Measurements from ENCODE around the gene GFOD2. TPM values are rescaled to one million over a fixed set of nuclear protein-coding genes. Genes with fewer than 3 reads are reported as not detected.

Gene GFOD2
- total RNA-seq, 1 donor from 2014 or later = 32.7 TPM

- intact Hi-C loops (cut with DNase I) = loop anchor here (2.0 kb wide), 1 partner anchor 104 kb away; the partner anchor contains the start of gene CTCF
- TF ChIP-seq CTCF (IDR thresholded peaks at IDR 0.05) (no peak), POLR2AphosphoS5 (IDR thresholded peaks at IDR 0.05; ENCODE audit: insufficient read depth in 1 of 2, low read depth in 1 of 2) (peak; percentile 57 to 66)
- H3K9me3 ChIP-seq = no peaks in the 10 kb centered on the region
- peak within 1 kb of the TSS; percentile 90 for H3K27ac ChIP-seq
- H3K36me3 ChIP-seq = no peaks in the 10 kb centered on the region
- H3K27me3 ChIP-seq = no peaks in the 10 kb centered on the region
- H3K4me3 ChIP-seq = peak within 1 kb of the TSS; percentile 67 to 78
- no peak for DNase-seq (ENCODE audit: extremely low spot score in 2 of 2)
- H3K4me1 ChIP-seq = peaks cover 36% of the 10 kb centered on the region
These were observed 52.3 kb downstream of the GFOD2 start, which contains the start of the genes C16orf86 and ENKD1 for GRCh38 chr16:67666559-67667452. Gene C16orf86, plus strand, starts transcription at chr16:67666814. Its CDS starts 157 bp downstream, at chr16:67666971. Gene ENKD1, minus strand, starts transcription at chr16:67666750. Its CDS starts 308 bp downstream, at chr16:67666442.

- Histone ChIP-seq H3K4me1 (peaks cover 43% of the 10 kb centered on the region), H3K36me3 (no peaks in the 10 kb centered on the region), H3K27me3 (no peaks in the 10 kb centered on the region), H3K4me3 (peak overlapping the region; percentile 67 to 78), H3K27ac (peak overlapping the region; percentile 90), H3K9me3 (no peaks in the 10 kb centered on the region)
- TF ChIP-seq CTCF (IDR thresholded peaks at IDR 0.05) = no peak
- TF ChIP-seq POLR2AphosphoS5 (IDR thresholded peaks at IDR 0.05; ENCODE audit: insufficient read depth in 1 of 2, low read depth in 1 of 2) = no peak
- TF ChIP-seq POLR2A (IDR thresholded peaks at IDR 0.05) = no peak
- no peak for DNase-seq (ENCODE audit: extremely low spot score in 2 of 2)
- intact Hi-C loops (cut with DNase I) = loop anchor here (2.0 kb wide), 1 partner anchor 103 kb away; the partner anchor contains the start of gene CTCF
These were observed 53.0 kb downstream of the GFOD2 start for GRCh38 chr16:67666032-67666551.

GRCh38 chr16:67665598-67665997, 53.5 kb downstream of the GFOD2 start:
- TF ChIP-seq POLR2A (IDR thresholded peaks at IDR 0.05) = no peak
- no peak for TF ChIP-seq CTCF (IDR thresholded peaks at IDR 0.05)
- no peak for TF ChIP-seq POLR2AphosphoS5 (IDR thresholded peaks at IDR 0.05; ENCODE audit: insufficient read depth in 1 of 2, low read depth in 1 of 2)
- Histone ChIP-seq H3K36me3 (no peaks in the 10 kb centered on the region), H3K9me3 (no peaks in the 10 kb centered on the region), H3K4me1 (peaks cover 45% of the 10 kb centered on the region), H3K27ac (no peak overlapping the region), H3K4me3 (peak overlapping the region; percentile 67 to 78), H3K27me3 (no peaks in the 10 kb centered on the region)
- DNase-seq (ENCODE audit: extremely low spot score in 2 of 2) = no peak
- intact Hi-C loops (cut with DNase I) = no loop called here

- no peak for TF ChIP-seq POLR2A (IDR thresholded peaks at IDR 0.05)
- TF ChIP-seq POLR2AphosphoS5 (IDR thresholded peaks at IDR 0.05; ENCODE audit: insufficient read depth in 1 of 2, low read depth in 1 of 2) = no peak
- no peak for TF ChIP-seq CTCF (IDR thresholded peaks at IDR 0.05)
- Histone ChIP-seq H3K27me3 (no peaks in the 10 kb centered on the region), H3K27ac (no peak overlapping the region), H3K9me3 (no peaks in the 10 kb centered on the region), H3K4me1 (peaks cover 46% of the 10 kb centered on the region), H3K36me3 (no peaks in the 10 kb centered on the region), H3K4me3 (no peak overlapping the region)
- DNase-seq (ENCODE audit: extremely low spot score in 2 of 2) = no peak
- intact Hi-C loops (cut with DNase I) = no loop called here
These were observed 54.2 kb downstream of the GFOD2 start for GRCh38 chr16:67664871-67665270.

Measured in vagina (tissue), 2 donors.